PFSK-1 (cell line): ENCODE data around the gene EFHD1.

Experiments
- FOXP2 ChIP-seq: optimal IDR thresholded peaks from 2 replicates; pipeline ENCODE3; 2011; ENCODE audit warnings: borderline replicate concordance, control low read depth, inconsistent platforms; ENCODE audit not compliant: insufficient read depth; ENCODE audit errors: extremely low read length, extremely low read depth
- POLR2AphosphoS5 ChIP-seq: IDR thresholded peaks from 2 replicates; pipeline ENCODE4 v1.6.1; 2012; ENCODE audit warnings: low read depth, mild to moderate bottlenecking, control low read depth, low read length, moderate library complexity
- SIN3A ChIP-seq: IDR thresholded peaks from 2 replicates; pipeline ENCODE4 v1.6.1; 2012; ENCODE audit warnings: mild to moderate bottlenecking, low read length, moderate library complexity, borderline replicate concordance; ENCODE audit not compliant: insufficient read depth
- TAF1 ChIP-seq: IDR thresholded peaks from 2 replicates; pipeline ENCODE4 v1.6.1; 2012; ENCODE audit warnings: low read length, control low read depth, borderline replicate concordance; ENCODE audit not compliant: insufficient read depth
- TF ChIP-seq, protein P1 (sequence below), 2 experiments: IDR thresholded peaks; 2 replicates each; pipeline versions ENCODE4 v1.6.1 to v1.8.0; 2011 to 2012; ENCODE audit warnings: low read depth in 2 of 2, low read length in 2 of 2, control low read depth in 1 of 2, inconsistent platforms in 1 of 2, mild to moderate bottlenecking in 1 of 2, moderate library complexity in 1 of 2; ENCODE audit not compliant: insufficient read depth in 1 of 2

EFHD1 gene

GRCh38 chr2:232697807-232698110 lies 64.4 kb downstream of the EFHD1 start:
- no peak for TF ChIP-seq POLR2AphosphoS5
- TF ChIP-seq TAF1 = no peak
- TF ChIP-seq, protein P1, sequence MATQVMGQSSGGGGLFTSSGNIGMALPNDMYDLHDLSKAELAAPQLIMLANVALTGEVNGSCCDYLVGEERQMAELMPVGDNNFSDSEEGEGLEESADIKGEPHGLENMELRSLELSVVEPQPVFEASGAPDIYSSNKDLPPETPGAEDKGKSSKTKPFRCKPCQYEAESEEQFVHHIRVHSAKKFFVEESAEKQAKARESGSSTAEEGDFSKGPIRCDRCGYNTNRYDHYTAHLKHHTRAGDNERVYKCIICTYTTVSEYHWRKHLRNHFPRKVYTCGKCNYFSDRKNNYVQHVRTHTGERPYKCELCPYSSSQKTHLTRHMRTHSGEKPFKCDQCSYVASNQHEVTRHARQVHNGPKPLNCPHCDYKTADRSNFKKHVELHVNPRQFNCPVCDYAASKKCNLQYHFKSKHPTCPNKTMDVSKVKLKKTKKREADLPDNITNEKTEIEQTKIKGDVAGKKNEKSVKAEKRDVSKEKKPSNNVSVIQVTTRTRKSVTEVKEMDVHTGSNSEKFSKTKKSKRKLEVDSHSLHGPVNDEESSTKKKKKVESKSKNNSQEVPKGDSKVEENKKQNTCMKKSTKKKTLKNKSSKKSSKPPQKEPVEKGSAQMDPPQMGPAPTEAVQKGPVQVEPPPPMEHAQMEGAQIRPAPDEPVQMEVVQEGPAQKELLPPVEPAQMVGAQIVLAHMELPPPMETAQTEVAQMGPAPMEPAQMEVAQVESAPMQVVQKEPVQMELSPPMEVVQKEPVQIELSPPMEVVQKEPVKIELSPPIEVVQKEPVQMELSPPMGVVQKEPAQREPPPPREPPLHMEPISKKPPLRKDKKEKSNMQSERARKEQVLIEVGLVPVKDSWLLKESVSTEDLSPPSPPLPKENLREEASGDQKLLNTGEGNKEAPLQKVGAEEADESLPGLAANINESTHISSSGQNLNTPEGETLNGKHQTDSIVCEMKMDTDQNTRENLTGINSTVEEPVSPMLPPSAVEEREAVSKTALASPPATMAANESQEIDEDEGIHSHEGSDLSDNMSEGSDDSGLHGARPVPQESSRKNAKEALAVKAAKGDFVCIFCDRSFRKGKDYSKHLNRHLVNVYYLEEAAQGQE (IDR thresholded peaks at IDR 0.05; ENCODE audit: insufficient read depth in 1 of 2, low read depth in 2 of 2, low read length in 2 of 2) = no peak
- no peak for TF ChIP-seq FOXP2
- no peak for TF ChIP-seq SIN3A

DNA sequence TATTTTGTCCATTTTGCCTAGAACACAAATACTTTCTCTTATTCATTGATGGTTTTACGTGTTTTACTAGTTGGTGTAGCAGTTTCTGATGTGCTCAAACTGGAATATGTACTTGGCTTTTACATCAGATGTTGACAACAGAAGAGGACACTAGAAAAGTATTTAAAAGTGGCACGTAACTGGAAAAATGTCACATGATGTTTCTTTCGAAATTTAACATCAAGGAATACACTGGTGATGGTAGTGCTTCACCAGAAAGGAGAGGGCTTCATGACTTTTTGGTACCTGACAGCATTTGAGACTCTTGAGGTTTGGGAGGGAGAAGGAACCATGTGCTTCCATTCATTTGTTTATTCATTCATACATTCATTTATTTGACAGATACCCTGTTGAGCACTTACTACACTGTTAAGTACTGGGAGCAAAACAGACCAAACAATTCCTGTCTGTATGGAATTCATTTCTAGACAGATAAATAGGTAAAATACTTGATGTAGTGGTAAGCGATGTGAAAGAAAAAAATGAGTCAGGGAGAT lies 65.2 kb downstream of the EFHD1 start:
- TF ChIP-seq, protein P1 (IDR thresholded peaks at IDR 0.05; ENCODE audit: insufficient read depth in 1 of 2, low read depth in 2 of 2, low read length in 2 of 2) = no peak
- TF ChIP-seq SIN3A = no peak
- TF ChIP-seq POLR2AphosphoS5 = no peak
- TF ChIP-seq FOXP2 = no peak
- TF ChIP-seq TAF1 = no peak

DNA sequence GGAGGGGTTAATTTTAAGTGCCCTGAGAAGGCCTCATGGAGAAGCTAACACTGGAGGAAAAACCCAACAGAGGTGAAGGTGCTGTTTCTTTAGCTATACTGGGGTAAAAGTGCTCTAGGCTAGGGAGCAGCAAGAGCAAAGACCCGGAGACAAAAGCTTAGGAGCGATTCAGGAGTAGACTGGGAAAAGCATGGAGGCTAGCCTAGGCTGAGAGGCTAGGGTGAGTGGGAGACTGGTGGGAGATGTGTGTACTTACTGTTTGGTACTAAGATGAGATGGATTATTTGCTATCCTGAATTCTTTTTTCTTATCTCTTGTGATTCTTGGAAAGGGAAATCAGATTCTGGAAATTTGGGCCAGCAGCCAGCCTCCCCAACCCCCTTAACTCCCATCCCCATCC lies 65.7 kb downstream of the EFHD1 start:
- TF ChIP-seq FOXP2 (no peak), TAF1 (no peak), SIN3A (no peak), POLR2AphosphoS5 (no peak)
- TF ChIP-seq, protein P1 (IDR thresholded peaks at IDR 0.05; ENCODE audit: insufficient read depth in 1 of 2, low read depth in 2 of 2, low read length in 2 of 2) = no peak

DNA sequence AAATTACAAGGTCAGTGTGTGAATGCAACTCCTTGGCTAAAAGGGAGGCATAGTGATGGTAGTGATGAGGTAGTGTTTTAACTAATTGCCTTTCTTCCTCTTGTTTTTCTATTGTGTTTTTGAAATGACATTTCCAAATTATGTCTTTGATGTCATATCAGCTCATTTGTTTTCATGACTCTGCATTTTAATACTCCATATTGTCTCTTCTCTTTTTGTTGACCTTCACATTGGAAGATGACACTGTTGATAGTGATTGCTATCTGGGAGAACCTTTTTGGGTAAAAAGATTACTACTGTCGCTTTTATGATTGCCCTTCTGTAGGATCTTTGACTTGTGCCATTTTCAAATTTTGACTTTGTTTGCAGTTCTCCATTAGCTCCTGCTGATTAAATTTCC lies 66.8 kb downstream of the EFHD1 start:
- TF ChIP-seq SIN3A (no peak), TAF1 (no peak), FOXP2 (no peak), POLR2AphosphoS5 (no peak)
- TF ChIP-seq, protein P1 (IDR thresholded peaks at IDR 0.05; ENCODE audit: insufficient read depth in 1 of 2, low read depth in 2 of 2, low read length in 2 of 2) = no peak

DNA sequence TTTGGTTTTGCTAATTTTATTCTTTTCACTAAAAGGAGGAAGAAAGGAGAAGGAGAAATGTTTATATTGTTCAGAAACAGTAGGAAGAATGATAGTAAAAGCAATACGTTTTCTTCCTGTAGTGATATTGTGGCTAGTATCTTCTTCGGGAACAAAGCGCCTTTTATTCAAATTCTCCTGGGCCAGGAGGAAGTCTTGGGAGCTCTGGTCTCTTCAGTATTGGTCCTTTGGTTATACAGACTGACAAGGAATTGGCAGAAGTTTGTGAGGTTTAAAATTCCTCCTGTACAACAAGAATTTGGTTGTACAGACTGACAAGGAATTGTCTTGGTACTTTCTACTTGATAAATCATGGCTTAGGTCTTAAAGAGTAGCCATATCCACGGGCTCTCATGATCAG lies 73.7 kb downstream of the EFHD1 start:
- TF ChIP-seq POLR2AphosphoS5 (no peak), SIN3A (no peak), TAF1 (no peak), FOXP2 (no peak)
- TF ChIP-seq, protein P1 (IDR thresholded peaks at IDR 0.05; ENCODE audit: insufficient read depth in 1 of 2, low read depth in 2 of 2, low read length in 2 of 2) = no peak
